ENCODE data around the gene C1GALT1.

Gene C1GALT1

GRCh38 chr7:7173956-7174632, 8.2 kb upstream of the C1GALT1 start:
- Histone ChIP-seq H3K27me3 (ENCODE audit: insufficient read depth, low read length, poor library complexity) (no peaks in the 10 kb centered on the region), H4K20me1 (ENCODE audit: insufficient read depth, low read length) (no peaks in the 10 kb centered on the region), H3K79me2 (ENCODE audit: insufficient read depth, low read length) (peaks cover 7% of the 10 kb centered on the region), H3K4me1 (ENCODE audit: insufficient read depth, low read length) (no peaks in the 10 kb centered on the region), H3K9me3 (ENCODE audit: insufficient read depth, low read length, severe bottlenecking) (peaks cover 16% of the 10 kb centered on the region), H3K27ac (ENCODE audit: low read length) (no peak overlapping the region), H3K36me3 (ENCODE audit: insufficient read depth, low read length) (0 out of 2 replicates have a peak, but pooled peaks cover 4% of the 10 kb centered on the region), H3K4me2 (ENCODE audit: insufficient read depth, low read length) (no peak overlapping the region), H3K9ac (ENCODE audit: low read depth, low read length) (no peak overlapping the region), H3K4me3 (ENCODE audit: low read depth in 1 of 2, low read length in 2 of 2) (no peak overlapping the region), H2AFZ (ENCODE audit: low read depth, low read length) (no peak overlapping the region)
- ATAC-seq (ENCODE audit: insufficient read depth, low read depth) (no peak), DNase-seq (no peak)
- TF ChIP-seq, protein P1, sequence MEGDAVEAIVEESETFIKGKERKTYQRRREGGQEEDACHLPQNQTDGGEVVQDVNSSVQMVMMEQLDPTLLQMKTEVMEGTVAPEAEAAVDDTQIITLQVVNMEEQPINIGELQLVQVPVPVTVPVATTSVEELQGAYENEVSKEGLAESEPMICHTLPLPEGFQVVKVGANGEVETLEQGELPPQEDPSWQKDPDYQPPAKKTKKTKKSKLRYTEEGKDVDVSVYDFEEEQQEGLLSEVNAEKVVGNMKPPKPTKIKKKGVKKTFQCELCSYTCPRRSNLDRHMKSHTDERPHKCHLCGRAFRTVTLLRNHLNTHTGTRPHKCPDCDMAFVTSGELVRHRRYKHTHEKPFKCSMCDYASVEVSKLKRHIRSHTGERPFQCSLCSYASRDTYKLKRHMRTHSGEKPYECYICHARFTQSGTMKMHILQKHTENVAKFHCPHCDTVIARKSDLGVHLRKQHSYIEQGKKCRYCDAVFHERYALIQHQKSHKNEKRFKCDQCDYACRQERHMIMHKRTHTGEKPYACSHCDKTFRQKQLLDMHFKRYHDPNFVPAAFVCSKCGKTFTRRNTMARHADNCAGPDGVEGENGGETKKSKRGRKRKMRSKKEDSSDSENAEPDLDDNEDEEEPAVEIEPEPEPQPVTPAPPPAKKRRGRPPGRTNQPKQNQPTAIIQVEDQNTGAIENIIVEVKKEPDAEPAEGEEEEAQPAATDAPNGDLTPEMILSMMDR (IDR thresholded peaks at IDR 0.05; ENCODE audit: borderline replicate concordance, extremely low read depth, low read length, poor library complexity, severe bottlenecking) = no peak
- no peak for TF ChIP-seq EZH2 (IDR thresholded peaks at IDR 0.05; ENCODE audit: borderline replicate concordance, low read depth, low read length, severe bottlenecking)

DNA sequence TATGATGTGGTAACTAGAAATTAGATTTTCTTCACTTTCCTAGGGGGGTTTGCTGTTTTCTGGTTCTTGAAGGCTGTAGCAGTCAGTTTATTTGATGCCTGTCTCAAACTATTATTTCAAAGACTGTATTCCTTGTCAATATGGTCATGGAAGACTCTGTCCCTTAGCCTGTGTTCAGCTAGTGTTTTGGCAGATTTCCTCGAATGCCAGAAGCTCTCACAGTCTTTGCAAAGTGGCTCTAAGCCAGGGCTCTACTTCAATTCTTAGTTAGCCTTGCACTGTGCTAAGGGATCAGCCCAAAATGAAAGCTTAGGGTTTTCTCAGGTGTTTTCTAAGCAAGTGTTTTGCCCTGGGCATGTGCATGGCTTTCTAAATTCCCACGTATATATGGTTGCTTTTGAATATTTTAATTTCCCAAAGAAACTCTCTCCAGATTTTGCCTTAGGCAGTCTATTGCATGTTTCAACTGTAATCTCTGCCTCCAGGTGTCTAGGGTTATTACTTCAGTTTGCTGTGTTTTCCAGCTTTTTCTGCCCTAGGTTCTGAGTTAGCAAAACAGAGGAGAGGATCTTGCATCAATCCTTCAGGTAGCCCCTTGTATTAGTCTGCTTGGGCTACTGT, 7.2 kb upstream of the C1GALT1 start:
- no peak for ATAC-seq (ENCODE audit: insufficient read depth, low read depth)
- no peak overlapping the region for H2AFZ ChIP-seq (ENCODE audit: low read depth, low read length)

DNA sequence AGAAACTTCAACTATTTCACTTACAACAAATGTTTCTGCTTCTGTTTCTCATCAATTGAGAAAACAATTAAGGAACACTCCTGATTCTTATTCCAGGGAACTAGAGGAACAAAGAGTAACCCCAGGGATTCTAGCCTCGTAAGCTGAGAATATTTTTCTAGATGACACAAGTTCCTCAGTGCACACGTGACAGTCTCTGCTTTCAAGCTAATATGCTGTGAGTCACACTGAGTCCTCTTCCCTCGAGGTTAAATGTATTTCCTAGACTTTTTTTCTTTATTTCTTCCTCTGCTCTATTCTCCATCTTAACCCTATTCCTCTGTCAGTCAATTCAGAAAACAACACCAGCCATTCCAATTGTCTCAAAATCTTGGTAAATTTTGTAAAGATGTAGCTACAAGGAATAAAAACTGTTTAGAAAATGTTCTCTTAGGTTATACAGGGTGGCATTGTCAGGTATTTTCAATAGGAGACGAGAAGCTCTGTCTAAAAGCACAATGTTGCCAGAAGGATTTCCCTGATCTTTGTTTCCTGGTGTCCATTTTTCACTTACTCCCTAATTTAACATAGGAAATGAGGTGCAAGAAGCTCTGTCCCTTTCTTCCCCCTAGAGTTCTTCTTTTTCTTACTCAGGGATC, 5.8 kb upstream of the C1GALT1 start:
- no peaks in the 10 kb centered on the region for H4K20me1 ChIP-seq (ENCODE audit: insufficient read depth, low read length)
- ATAC-seq (ENCODE audit: insufficient read depth, low read depth) = peak; percentile 33; the same call in 1 of the 3 replicates
- no peak overlapping the region for H3K9ac ChIP-seq (ENCODE audit: low read depth, low read length)
- TF ChIP-seq, protein P1 (IDR thresholded peaks at IDR 0.05; ENCODE audit: borderline replicate concordance, extremely low read depth, low read length, poor library complexity, severe bottlenecking) = no peak
- TF ChIP-seq EZH2 (IDR thresholded peaks at IDR 0.05; ENCODE audit: borderline replicate concordance, low read depth, low read length, severe bottlenecking) = no peak
- H3K4me3 ChIP-seq (ENCODE audit: low read depth in 1 of 2, low read length in 2 of 2) = no peak overlapping the region
- H3K36me3 ChIP-seq (ENCODE audit: insufficient read depth, low read length) = 0 out of 2 replicates have a peak, but pooled peaks cover 4% of the 10 kb centered on the region
- no peak for DNase-seq
- peaks cover 11% of the 10 kb centered on the region for H3K79me2 ChIP-seq (ENCODE audit: insufficient read depth, low read length)
- H2AFZ ChIP-seq (ENCODE audit: low read depth, low read length) = no peak overlapping the region
- no peak overlapping the region for H3K27ac ChIP-seq (ENCODE audit: low read length)
- peaks cover 10% of the 10 kb centered on the region for H3K4me1 ChIP-seq (ENCODE audit: insufficient read depth, low read length)
- peaks cover 14% of the 10 kb centered on the region for H3K9me3 ChIP-seq (ENCODE audit: insufficient read depth, low read length, severe bottlenecking)
- no peak overlapping the region for H3K4me2 ChIP-seq (ENCODE audit: insufficient read depth, low read length)
- no peaks in the 10 kb centered on the region for H3K27me3 ChIP-seq (ENCODE audit: insufficient read depth, low read length, poor library complexity)

More for the DNA sequence above, 7.2 kb upstream of the C1GALT1 start:
- H3K27ac ChIP-seq (ENCODE audit: low read length) = no peak overlapping the region
- peaks cover 7% of the 10 kb centered on the region for H3K79me2 ChIP-seq (ENCODE audit: insufficient read depth, low read length)
- H4K20me1 ChIP-seq (ENCODE audit: insufficient read depth, low read length) = no peaks in the 10 kb centered on the region
- H3K9me3 ChIP-seq (ENCODE audit: insufficient read depth, low read length, severe bottlenecking) = peaks cover 16% of the 10 kb centered on the region
- H3K4me3 ChIP-seq (ENCODE audit: low read depth in 1 of 2, low read length in 2 of 2) = no peak overlapping the region
- TF ChIP-seq, protein P1 (IDR thresholded peaks at IDR 0.05; ENCODE audit: borderline replicate concordance, extremely low read depth, low read length, poor library complexity, severe bottlenecking) = no peak
- no peak for TF ChIP-seq EZH2 (IDR thresholded peaks at IDR 0.05; ENCODE audit: borderline replicate concordance, low read depth, low read length, severe bottlenecking)
- no peaks in the 10 kb centered on the region for H3K27me3 ChIP-seq (ENCODE audit: insufficient read depth, low read length, poor library complexity)
- DNase-seq = no peak
- 0 out of 2 replicates have a peak, but pooled peaks cover 4% of the 10 kb centered on the region for H3K36me3 ChIP-seq (ENCODE audit: insufficient read depth, low read length)
- no peaks in the 10 kb centered on the region for H3K4me1 ChIP-seq (ENCODE audit: insufficient read depth, low read length)
- H3K4me2 ChIP-seq (ENCODE audit: insufficient read depth, low read length) = no peak overlapping the region
- H3K9ac ChIP-seq (ENCODE audit: low read depth, low read length) = no peak overlapping the region
